NB4 (cell line): ENCODE results near the gene CLRN2.

Source experiments
- POLR2A ChIP-seq: IDR thresholded peaks from 2 replicates; pipeline ENCODE4 v1.6.1; 2011; ENCODE audit warnings: mild to moderate bottlenecking; ENCODE audit not compliant: insufficient read length; ENCODE audit errors: extremely low read depth
- TF ChIP-seq, protein P1 (sequence below): IDR thresholded peaks from one replicate; pipeline ENCODE4 v1.5.1; 2012; ENCODE audit warnings: low read depth, low read length
- TF ChIP-seq, protein P2 (sequence below): IDR thresholded peaks from 2 replicates; pipeline ENCODE4 v1.6.1; 2011; ENCODE audit warnings: low read depth, low read length

DNA sequence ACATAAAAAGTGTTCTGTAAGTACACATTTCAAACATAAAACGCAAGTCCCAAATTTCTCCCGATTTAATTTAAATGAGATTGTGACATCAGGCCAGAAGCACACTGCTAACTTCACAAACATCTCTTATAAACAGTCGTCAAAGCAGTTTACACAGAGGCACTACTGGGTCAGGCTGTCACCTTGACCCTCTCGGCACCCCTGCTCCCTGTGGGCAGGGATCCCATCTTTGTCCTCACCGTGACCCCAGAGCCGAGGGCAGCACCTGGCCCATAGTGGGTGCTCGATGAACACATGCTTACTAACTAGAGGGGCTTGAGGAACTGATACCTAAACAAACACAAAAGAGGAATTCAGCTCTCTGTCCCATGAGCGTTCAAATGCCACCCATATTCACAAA is 25.2 kb upstream of the CLRN2 start:
- TF ChIP-seq, protein P1, sequence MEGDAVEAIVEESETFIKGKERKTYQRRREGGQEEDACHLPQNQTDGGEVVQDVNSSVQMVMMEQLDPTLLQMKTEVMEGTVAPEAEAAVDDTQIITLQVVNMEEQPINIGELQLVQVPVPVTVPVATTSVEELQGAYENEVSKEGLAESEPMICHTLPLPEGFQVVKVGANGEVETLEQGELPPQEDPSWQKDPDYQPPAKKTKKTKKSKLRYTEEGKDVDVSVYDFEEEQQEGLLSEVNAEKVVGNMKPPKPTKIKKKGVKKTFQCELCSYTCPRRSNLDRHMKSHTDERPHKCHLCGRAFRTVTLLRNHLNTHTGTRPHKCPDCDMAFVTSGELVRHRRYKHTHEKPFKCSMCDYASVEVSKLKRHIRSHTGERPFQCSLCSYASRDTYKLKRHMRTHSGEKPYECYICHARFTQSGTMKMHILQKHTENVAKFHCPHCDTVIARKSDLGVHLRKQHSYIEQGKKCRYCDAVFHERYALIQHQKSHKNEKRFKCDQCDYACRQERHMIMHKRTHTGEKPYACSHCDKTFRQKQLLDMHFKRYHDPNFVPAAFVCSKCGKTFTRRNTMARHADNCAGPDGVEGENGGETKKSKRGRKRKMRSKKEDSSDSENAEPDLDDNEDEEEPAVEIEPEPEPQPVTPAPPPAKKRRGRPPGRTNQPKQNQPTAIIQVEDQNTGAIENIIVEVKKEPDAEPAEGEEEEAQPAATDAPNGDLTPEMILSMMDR = no peak
- TF ChIP-seq POLR2A = no peak
- TF ChIP-seq, protein P2, sequence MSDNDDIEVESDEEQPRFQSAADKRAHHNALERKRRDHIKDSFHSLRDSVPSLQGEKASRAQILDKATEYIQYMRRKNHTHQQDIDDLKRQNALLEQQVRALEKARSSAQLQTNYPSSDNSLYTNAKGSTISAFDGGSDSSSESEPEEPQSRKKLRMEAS = no peak
